H9 (cell line): ENCODE data around the gene PRPF40B. TPM values are rescaled to one million over a fixed set of nuclear protein-coding genes. Genes with fewer than 3 reads are reported as not detected.

ENCODE experiments used
- DNase-seq: peaks from one replicate; pipeline ENCODE4 v3.0.0-alpha.2; 2017
- H2AFZ ChIP-seq: one replicate; pipeline ENCODE4 v1.6.1; 2013; ENCODE audit warnings: mild to moderate bottlenecking, low read length, control low read depth, moderate library complexity
- H2AK5ac ChIP-seq: 2 replicates; pipeline ENCODE4 v1.6.1; 2013; ENCODE audit warnings: low read length, control low read depth, mixed read lengths; ENCODE audit not compliant: insufficient read length
- H2BK120ac ChIP-seq: one replicate; pipeline ENCODE4 v1.6.1; 2013; ENCODE audit warnings: low read depth, mild to moderate bottlenecking, low read length, control low read depth, inconsistent platforms; ENCODE audit not compliant: poor library complexity, severe bottlenecking
- H2BK12ac ChIP-seq: 2 replicates; pipeline ENCODE4 v1.6.1; 2013; ENCODE audit warnings: low read length, control low read depth, mixed read lengths, low read depth; ENCODE audit not compliant: insufficient read length
- H2BK15ac ChIP-seq: 2 replicates; pipeline ENCODE4 v1.6.1; 2013; ENCODE audit warnings: low read depth, low read length, control low read depth
- H2BK20ac ChIP-seq: one replicate; pipeline ENCODE4 v1.6.1; 2013; ENCODE audit warnings: low read depth, mild to moderate bottlenecking, low read length, control low read depth, inconsistent platforms; ENCODE audit not compliant: poor library complexity, severe bottlenecking
- H2BK5ac ChIP-seq: 2 replicates; pipeline ENCODE4 v1.6.1; 2013; ENCODE audit warnings: low read length, control low read depth, mixed read lengths; ENCODE audit not compliant: insufficient read length
- H3K14ac ChIP-seq: 2 replicates; pipeline ENCODE4 v1.6.1; 2013; ENCODE audit warnings: low read length, control low read depth; ENCODE audit not compliant: insufficient read depth
- H3K18ac ChIP-seq: 2 replicates; pipeline ENCODE4 v1.6.1; 2013; ENCODE audit warnings: low read depth, mild to moderate bottlenecking, mixed read lengths, low read length, control low read depth; ENCODE audit not compliant: insufficient read length
- H3K23ac ChIP-seq: 2 replicates; pipeline ENCODE4 v1.6.1; 2013; ENCODE audit warnings: low read length, control low read depth, mixed read lengths, low read depth; ENCODE audit not compliant: insufficient read length
- H3K23me2 ChIP-seq: 2 replicates; pipeline ENCODE4 v1.6.1; 2013; ENCODE audit warnings: low read depth, mild to moderate bottlenecking, mixed read lengths, low read length, control low read depth; ENCODE audit not compliant: insufficient read length, poor library complexity, severe bottlenecking
- H3K27ac ChIP-seq: 2 replicates; pipeline ENCODE4 v1.5.1; 2013; ENCODE audit warnings: low read length, control low read depth, mixed read lengths, low read depth; ENCODE audit not compliant: insufficient read length
- H3K27me3 ChIP-seq: 2 replicates; pipeline ENCODE4 v1.6.1; 2013; ENCODE audit warnings: low read length, control low read depth, inconsistent platforms; ENCODE audit not compliant: insufficient read depth
- H3K4ac ChIP-seq: 2 replicates; pipeline ENCODE4 v1.6.1; 2013; ENCODE audit warnings: low read depth, mild to moderate bottlenecking, control low read depth, inconsistent platforms, low read length, moderate library complexity
- H3K4me1 ChIP-seq: 2 replicates; pipeline ENCODE4 v1.6.1; 2013; ENCODE audit warnings: low read length, control low read depth, inconsistent platforms; ENCODE audit not compliant: insufficient read depth
- H3K4me2 ChIP-seq: 2 replicates; pipeline ENCODE4 v1.6.1; 2013; ENCODE audit warnings: low read length, control low read depth, mixed read lengths; ENCODE audit not compliant: insufficient read length, insufficient read depth
- H3K56ac ChIP-seq: 2 replicates; pipeline ENCODE4 v1.6.1; 2013; ENCODE audit warnings: low read depth, mild to moderate bottlenecking, mixed read lengths, low read length, control low read depth; ENCODE audit not compliant: insufficient read length
- H3K79me1 ChIP-seq: 2 replicates; pipeline ENCODE4 v1.6.1; 2013; ENCODE audit warnings: low read depth, mild to moderate bottlenecking, moderate library complexity, low read length, control low read depth, inconsistent platforms; ENCODE audit not compliant: insufficient read depth, poor library complexity, severe bottlenecking
- H3K79me2 ChIP-seq: 2 replicates; pipeline ENCODE4 v1.6.1; 2013; ENCODE audit warnings: low read length, control low read depth, inconsistent platforms; ENCODE audit not compliant: insufficient read depth
- H3K9ac ChIP-seq: 2 replicates; pipeline ENCODE4 v1.6.1; 2013; ENCODE audit warnings: low read length, control low read depth, mixed read lengths; ENCODE audit not compliant: insufficient read length; ENCODE audit errors: extremely low read depth
- H3K9me3 ChIP-seq: one replicate; pipeline ENCODE4 v1.6.1; 2013; ENCODE audit warnings: low read depth, low read length, inconsistent platforms; ENCODE audit not compliant: control insufficient read depth
- H3T11ph ChIP-seq: one replicate; pipeline ENCODE4 v1.6.1; 2013; ENCODE audit warnings: mild to moderate bottlenecking, low read length, control low read depth, inconsistent platforms
- H4K20me1 ChIP-seq: one replicate; pipeline ENCODE4 v1.6.1; 2013; ENCODE audit not compliant: control insufficient read depth, insufficient read length, insufficient read depth
- H4K5ac ChIP-seq: 2 replicates; pipeline ENCODE4 v1.6.1; 2013; ENCODE audit warnings: low read depth, mild to moderate bottlenecking, mixed read lengths, low read length, control low read depth; ENCODE audit not compliant: insufficient read length
- H4K8ac ChIP-seq: replicated peaks from 2 replicates; pipeline ENCODE4 v1.6.1; 2013; ENCODE audit warnings: low read length, control low read depth, mixed read lengths, low read depth; ENCODE audit not compliant: insufficient read length
- H4K91ac ChIP-seq: 2 replicates; pipeline ENCODE4 v1.6.1; 2013; ENCODE audit warnings: low read depth, mild to moderate bottlenecking, moderate library complexity, mixed read lengths, low read length, control low read depth; ENCODE audit not compliant: insufficient read length
- H3K27ac Mint-ChIP-seq, 3 experiments: 2 replicates in 2 of 3; 3 replicates in 1 of 3; pipeline ENCODE4 v1.8.0; 2020 to 2021; ENCODE audit warnings: mixed read lengths in 3 of 3, mild to moderate bottlenecking in 1 of 3, moderate library complexity in 1 of 3
- H3K27me3 Mint-ChIP-seq: 2 replicates; pipeline ENCODE4 v1.8.0; 2021; ENCODE audit warnings: low read depth, mild to moderate bottlenecking, moderate library complexity, mixed read lengths
- H3K36me3 Mint-ChIP-seq, 3 experiments: 2 replicates in 2 of 3; 3 replicates in 1 of 3; pipeline ENCODE4 v1.8.0; 2020 to 2021; ENCODE audit warnings: low read depth in 3 of 3, mixed read lengths in 3 of 3; ENCODE audit not compliant: insufficient read depth in 1 of 3
- H3K4me1 Mint-ChIP-seq, 2 experiments: 2 replicates each; pipeline ENCODE4 v1.8.0; 2020; ENCODE audit warnings: mixed read lengths in 2 of 2
- H3K4me3 Mint-ChIP-seq, 2 experiments: 2 replicates in 1 of 2; 3 replicates in 1 of 2; pipeline ENCODE4 v1.8.0; 2020 to 2021; ENCODE audit warnings: mild to moderate bottlenecking in 2 of 2, mixed read lengths in 2 of 2, moderate library complexity in 1 of 2
- H3K9me3 Mint-ChIP-seq, 2 experiments: 2 replicates in 1 of 2; 3 replicates in 1 of 2; pipeline ENCODE4 v1.8.0; 2020; ENCODE audit warnings: mild to moderate bottlenecking in 2 of 2, mixed read lengths in 2 of 2, moderate library complexity in 1 of 2
- WGBS: extraction: QIAGEN DNeasy Blood & Tissue Kit; methylation state at CpG from one replicate; pipeline ENCODE4 v1.1.7; 2013; ENCODE audit warnings: missing lambda C conversion rate, low lambda C conversion rate, mixed read lengths; ENCODE audit not compliant: insufficient read length; ENCODE audit errors: extremely low coverage; 5-methylcytosine and 5-hydroxymethylcytosine counted together
- total RNA-seq: library from RNA; stranded (reverse); gene quantifications from 2 replicates; pipeline ENCODE4 v1.2.1, GENCODE V29; 2021
- TF ChIP-seq, protein P1 (sequence below): fragments of 200-600 bp; sonication (generic); conservative IDR thresholded peaks from 3 replicates; pipeline ENCODE4 v1.8.0; 2021; ENCODE audit warnings: antibody characterized with exemption, mild to moderate bottlenecking

PRPF40B gene
- total RNA-seq, 1 experiment from 2014 or later, result 19.0 TPM

DNA sequence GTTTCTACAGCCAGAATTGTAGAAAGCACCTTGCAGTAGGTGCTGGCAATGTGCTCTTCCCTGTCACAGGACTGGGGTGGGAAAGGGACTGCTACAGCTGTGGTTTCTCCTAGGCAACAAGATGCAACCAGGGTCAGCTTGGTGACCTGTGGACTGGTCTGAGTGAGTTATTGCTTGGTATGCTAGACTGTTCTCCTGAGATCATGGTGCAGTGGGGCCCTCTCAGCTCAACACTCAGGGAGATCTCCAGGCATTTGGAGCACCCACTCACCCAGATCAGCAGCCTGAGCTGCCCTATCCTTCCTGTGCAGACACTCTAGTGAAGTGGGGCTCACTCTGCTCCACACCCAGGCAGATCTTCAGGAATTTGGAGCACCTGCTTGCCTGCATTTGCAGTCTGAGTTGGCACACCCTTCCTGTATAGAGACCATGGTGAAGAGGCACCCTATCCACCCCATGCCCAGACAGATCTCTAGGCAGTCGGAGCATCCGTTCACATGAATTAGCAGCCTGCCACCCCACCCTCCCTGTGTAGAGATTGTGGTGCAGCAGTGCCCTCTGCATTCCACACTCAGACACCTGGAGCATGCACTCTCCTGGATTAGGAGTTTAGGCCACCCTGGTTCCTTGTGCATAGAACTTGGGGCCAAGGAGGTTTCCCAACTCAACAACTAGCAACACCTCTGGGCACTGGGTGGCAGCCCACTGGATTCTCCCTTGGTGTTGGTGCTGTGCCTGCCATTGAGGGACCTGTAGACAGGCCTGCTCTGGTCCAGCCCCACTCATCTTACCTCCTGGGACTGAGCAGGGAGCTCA is 14.1 kb upstream of the PRPF40B start:
- H2AFZ ChIP-seq, result no peak overlapping the region
- H2BK15ac ChIP-seq, result no peak overlapping the region
- Mint-ChIP-seq H3K27ac (peak overlapping the region in 1 of 3 experiments; percentile 64; a peak in 2 of 7 replicates), H3K27me3 (peaks cover 13% of the 10 kb centered on the region), H3K4me3 (no peak overlapping the region), H3K4me1 (no peaks in the 10 kb centered on the region), H3K36me3 (no peaks in the 10 kb centered on the region), H3K9me3 (no peaks in the 10 kb centered on the region)
- H3K4me1 ChIP-seq, result no peaks in the 10 kb centered on the region
- H2BK12ac ChIP-seq, result no peak overlapping the region
- H3K79me1 ChIP-seq, result no peaks in the 10 kb centered on the region
- no peak overlapping the region for H2AK5ac ChIP-seq
- no peak overlapping the region for H3K4ac ChIP-seq
- no peak overlapping the region for H2BK5ac ChIP-seq
- no peaks in the 10 kb centered on the region for H3K79me2 ChIP-seq
- H3K23me2 ChIP-seq, result no peaks in the 10 kb centered on the region
- H4K5ac ChIP-seq, result no peak overlapping the region
- H3K27ac ChIP-seq, result no peak overlapping the region
- H3K4me2 ChIP-seq, result no peak overlapping the region
- no peak overlapping the region for H4K91ac ChIP-seq
- DNase-seq, result no peak
- no peak overlapping the region for H2BK120ac ChIP-seq
- no peak overlapping the region for H3K23ac ChIP-seq
- no peak overlapping the region for H3K18ac ChIP-seq
- H4K8ac ChIP-seq, result no peak overlapping the region
- no CpG with 5 or more reads among the region's 2 CpGs for WGBS
- H3T11ph ChIP-seq, result no peak overlapping the region
- no peak overlapping the region for H3K14ac ChIP-seq
- TF ChIP-seq, protein P1, sequence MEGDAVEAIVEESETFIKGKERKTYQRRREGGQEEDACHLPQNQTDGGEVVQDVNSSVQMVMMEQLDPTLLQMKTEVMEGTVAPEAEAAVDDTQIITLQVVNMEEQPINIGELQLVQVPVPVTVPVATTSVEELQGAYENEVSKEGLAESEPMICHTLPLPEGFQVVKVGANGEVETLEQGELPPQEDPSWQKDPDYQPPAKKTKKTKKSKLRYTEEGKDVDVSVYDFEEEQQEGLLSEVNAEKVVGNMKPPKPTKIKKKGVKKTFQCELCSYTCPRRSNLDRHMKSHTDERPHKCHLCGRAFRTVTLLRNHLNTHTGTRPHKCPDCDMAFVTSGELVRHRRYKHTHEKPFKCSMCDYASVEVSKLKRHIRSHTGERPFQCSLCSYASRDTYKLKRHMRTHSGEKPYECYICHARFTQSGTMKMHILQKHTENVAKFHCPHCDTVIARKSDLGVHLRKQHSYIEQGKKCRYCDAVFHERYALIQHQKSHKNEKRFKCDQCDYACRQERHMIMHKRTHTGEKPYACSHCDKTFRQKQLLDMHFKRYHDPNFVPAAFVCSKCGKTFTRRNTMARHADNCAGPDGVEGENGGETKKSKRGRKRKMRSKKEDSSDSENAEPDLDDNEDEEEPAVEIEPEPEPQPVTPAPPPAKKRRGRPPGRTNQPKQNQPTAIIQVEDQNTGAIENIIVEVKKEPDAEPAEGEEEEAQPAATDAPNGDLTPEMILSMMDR, result no peak
- H3K9me3 ChIP-seq, result no peaks in the 10 kb centered on the region
- H3K9ac ChIP-seq, result no peak overlapping the region
- no peaks in the 10 kb centered on the region for H4K20me1 ChIP-seq
- H3K56ac ChIP-seq, result no peak overlapping the region
- no peaks in the 10 kb centered on the region for H3K27me3 ChIP-seq
- H2BK20ac ChIP-seq, result no peak overlapping the region
